ENCODE data around the gene PBX1. TPM values are rescaled to one million over a fixed set of nuclear protein-coding genes. Genes with fewer than 3 reads are reported as not detected.

Gene PBX1
- total and polyA plus RNA-seq, 2 experiments from 2014 or later = 9.7 to 38.8 TPM

GRCh38 chr1:164637461-164638375 lies 78.7 kb downstream of the PBX1 start:
- H3K27me3 ChIP-seq (replicated peaks; ENCODE audit: insufficient read depth) = no peaks in the 10 kb centered on the region
- in situ Hi-C loops (cut with MboI) = no loop called here
- H2AFZ ChIP-seq = no peak overlapping the region
- peak; percentile 87 for DNase-seq
- H3F3A ChIP-seq (ENCODE audit: insufficient read depth) = peaks cover 31% of the 10 kb centered on the region
- peaks cover 84% of the 10 kb centered on the region for H3K79me2 ChIP-seq (ENCODE audit: insufficient read depth)
- H3K9me2 ChIP-seq (ENCODE audit: insufficient read depth) = no peaks in the 10 kb centered on the region
- H3K9me3 ChIP-seq (ENCODE audit: low read depth) = no peaks in the 10 kb centered on the region
- peak overlapping the region; percentile 12; the same call in 1 of the 2 replicates for H3K9ac ChIP-seq
- 0 out of 2 replicates have a peak overlapping the region, but pooled peaks have one; percentile 18 for H3K4me3 ChIP-seq
- TF ChIP-seq EZH2 (IDR thresholded peaks at IDR 0.05; ENCODE audit: insufficient read depth, poor library complexity, severe bottlenecking) (no peak), EZH2phosphoT487 (IDR thresholded peaks at IDR 0.05; ENCODE audit: insufficient read depth, low read depth) (no peak)
- no peaks in the 10 kb centered on the region for H4K20me1 ChIP-seq (ENCODE audit: insufficient read depth)
- H3K27ac ChIP-seq = peak overlapping the region; percentile 82
- H3K4me2 ChIP-seq (ENCODE audit: unreplicated experiment) = peak overlapping the region; percentile 67
- H3K4me1 ChIP-seq (ENCODE audit: insufficient read depth) = peaks cover 47% of the 10 kb centered on the region
- no peaks in the 10 kb centered on the region; the same call in 1 of the 2 replicates for H3K36me3 ChIP-seq (ENCODE audit: low read depth)
- WGBS, 2 experiments (ENCODE audit: low coverage in 1 of 2, low lambda C conversion rate in 2 of 2, missing lambda C conversion rate in 2 of 2) = 59 to 63% methylated on average over 13 of the region's 13 CpGs

- TF ChIP-seq EZH2phosphoT487 (IDR thresholded peaks at IDR 0.05; ENCODE audit: insufficient read depth, low read depth) = no peak
- TF ChIP-seq EZH2 (IDR thresholded peaks at IDR 0.05; ENCODE audit: insufficient read depth, poor library complexity, severe bottlenecking) = no peak
- Histone ChIP-seq H3K9ac (no peak overlapping the region), H3K9me2 (ENCODE audit: insufficient read depth) (no peaks in the 10 kb centered on the region), H3K4me3 (no peak overlapping the region), H3K27me3 (replicated peaks; ENCODE audit: insufficient read depth) (no peaks in the 10 kb centered on the region), H3K36me3 (ENCODE audit: low read depth) (no peaks in the 10 kb centered on the region; the same call in 1 of the 2 replicates), H3F3A (ENCODE audit: insufficient read depth) (peaks cover 31% of the 10 kb centered on the region), H2AFZ (no peak overlapping the region), H3K9me3 (ENCODE audit: low read depth) (no peaks in the 10 kb centered on the region), H4K20me1 (ENCODE audit: insufficient read depth) (no peaks in the 10 kb centered on the region), H3K4me1 (ENCODE audit: insufficient read depth) (peaks cover 47% of the 10 kb centered on the region), H3K4me2 (ENCODE audit: unreplicated experiment) (peak overlapping the region; percentile 67), H3K27ac (peak overlapping the region; percentile 82), H3K79me2 (ENCODE audit: insufficient read depth) (peaks cover 84% of the 10 kb centered on the region)
- WGBS, 2 experiments (ENCODE audit: low coverage in 1 of 2, low lambda C conversion rate in 2 of 2, missing lambda C conversion rate in 2 of 2) = 74 to 77% methylated on average over 14 of the region's 14 CpGs
- in situ Hi-C loops (cut with MboI) = no loop called here
- no peak for DNase-seq
Measured at GRCh38 chr1:164638492-164639202, 79.7 kb downstream of the PBX1 start.

- TF ChIP-seq EZH2phosphoT487 (IDR thresholded peaks at IDR 0.05; ENCODE audit: insufficient read depth, low read depth) = no peak
- TF ChIP-seq EZH2 (IDR thresholded peaks at IDR 0.05; ENCODE audit: insufficient read depth, poor library complexity, severe bottlenecking) = no peak
- Histone ChIP-seq H3F3A (ENCODE audit: insufficient read depth) (peaks cover 48% of the 10 kb centered on the region), H4K20me1 (ENCODE audit: insufficient read depth) (no peaks in the 10 kb centered on the region), H3K27ac (peak overlapping the region; percentile 57), H3K9me2 (ENCODE audit: insufficient read depth) (no peaks in the 10 kb centered on the region), H3K79me2 (ENCODE audit: insufficient read depth) (peaks cover 79% of the 10 kb centered on the region), H3K4me1 (ENCODE audit: insufficient read depth) (peaks cover 64% of the 10 kb centered on the region), H3K4me2 (ENCODE audit: unreplicated experiment) (peak overlapping the region; percentile 43), H3K4me3 (no peak overlapping the region), H3K27me3 (replicated peaks; ENCODE audit: insufficient read depth) (no peaks in the 10 kb centered on the region), H3K36me3 (ENCODE audit: low read depth) (no peaks in the 10 kb centered on the region; the same call in 1 of the 2 replicates), H2AFZ (no peak overlapping the region), H3K9me3 (ENCODE audit: low read depth) (no peaks in the 10 kb centered on the region), H3K9ac (no peak overlapping the region; the same call in 1 of the 2 replicates)
- 29 to 30% methylated on average over 5 of the region's 5 CpGs for WGBS, 2 experiments (ENCODE audit: low coverage in 1 of 2, low lambda C conversion rate in 2 of 2, missing lambda C conversion rate in 2 of 2)
- in situ Hi-C loops (cut with MboI) = no loop called here
- no peak for DNase-seq
Measured at GRCh38 chr1:164640686-164641352, 81.8 kb downstream of the PBX1 start.

- peaks cover 49% of the 10 kb centered on the region for H3F3A ChIP-seq (ENCODE audit: insufficient read depth)
- H3K27ac ChIP-seq = peak overlapping the region; percentile 57
- H3K4me1 ChIP-seq (ENCODE audit: insufficient read depth) = peaks cover 58% of the 10 kb centered on the region
- H3K79me2 ChIP-seq (ENCODE audit: insufficient read depth) = peaks cover 79% of the 10 kb centered on the region
- H3K27me3 ChIP-seq (replicated peaks; ENCODE audit: insufficient read depth) = no peaks in the 10 kb centered on the region
- DNase-seq = peak; percentile 77
- TF ChIP-seq EZH2 (IDR thresholded peaks at IDR 0.05; ENCODE audit: insufficient read depth, poor library complexity, severe bottlenecking) (no peak), EZH2phosphoT487 (IDR thresholded peaks at IDR 0.05; ENCODE audit: insufficient read depth, low read depth) (no peak)
- peak overlapping the region; percentile 41; the same call in 1 of the 2 replicates for H3K9ac ChIP-seq
- no peak overlapping the region for H3K4me3 ChIP-seq
- 0 out of 2 replicates have a peak overlapping the region, but pooled peaks have one; percentile 34 for H2AFZ ChIP-seq
- in situ Hi-C loops (cut with MboI) = no loop called here
- no peaks in the 10 kb centered on the region for H3K9me3 ChIP-seq (ENCODE audit: low read depth)
- no peaks in the 10 kb centered on the region for H3K9me2 ChIP-seq (ENCODE audit: insufficient read depth)
- WGBS, 2 experiments (ENCODE audit: low coverage in 1 of 2, low lambda C conversion rate in 2 of 2, missing lambda C conversion rate in 2 of 2) = 12 to 13% methylated on average over 5 of the region's 5 CpGs
- peak overlapping the region; percentile 43 for H3K4me2 ChIP-seq (ENCODE audit: unreplicated experiment)
- no peaks in the 10 kb centered on the region; the same call in 1 of the 2 replicates for H3K36me3 ChIP-seq (ENCODE audit: low read depth)
- no peaks in the 10 kb centered on the region for H4K20me1 ChIP-seq (ENCODE audit: insufficient read depth)
Measured at GRCh38 chr1:164641353-164641730, 82.4 kb downstream of the PBX1 start.
